LoVo (cell line): ENCODE results near the gene KCTD20.
"Not testable (repeated sequence)": the region's sequence is repeated elsewhere in the genome, so short reads cannot be mapped to it uniquely, and the experiment has no call there.

Experiments
- DNase-seq: peaks from one replicate; pipeline ENCODE4 v3.0.0-alpha.2; 2016; ENCODE audit warnings: low spot score

Gene KCTD20

GRCh38 chr6:36444470-36444869 lies 1.7 kb downstream of the KCTD20 start:
- no peak for DNase-seq

GRCh38 chr6:36445621-36446020 lies 2.8 kb downstream of the KCTD20 start:
- no peak for DNase-seq

- not testable (repeated sequence) for DNase-seq
Measured at GRCh38 chr6:36449173-36449572, 6.4 kb downstream of the KCTD20 start.

- not testable (repeated sequence) for DNase-seq
Measured at GRCh38 chr6:36452897-36453296, 10.1 kb downstream of the KCTD20 start.

GRCh38 chr6:36455486-36456027 lies 12.8 kb downstream of the KCTD20 start:
- no peak for DNase-seq

GRCh38 chr6:36459501-36459900 lies 16.7 kb downstream of the KCTD20 start:
- DNase-seq, result no peak

GRCh38 chr6:36460916-36461315 lies 18.1 kb downstream of the KCTD20 start:
- DNase-seq, result no peak

- no peak for DNase-seq
Measured at GRCh38 chr6:36461646-36462045, 18.8 kb downstream of the KCTD20 start.

- no peak for DNase-seq
Measured at GRCh38 chr6:36463676-36464075, 20.9 kb downstream of the KCTD20 start.

GRCh38 chr6:36464233-36464632 lies 21.4 kb downstream of the KCTD20 start:
- DNase-seq, result no peak

GRCh38 chr6:36467625-36468024 lies 24.8 kb downstream of the KCTD20 start:
- DNase-seq, result no peak

GRCh38 chr6:36469148-36469661 lies 26.4 kb downstream of the KCTD20 start:
- DNase-seq, result no peak

GRCh38 chr6:36469946-36470345 lies 27.1 kb downstream of the KCTD20 start:
- DNase-seq, result no peak

GRCh38 chr6:36478051-36478526 lies 35.3 kb downstream of the KCTD20 start:
- no peak for DNase-seq

- no peak for DNase-seq
Measured at GRCh38 chr6:36479256-36479655, 36.5 kb downstream of the KCTD20 start.

- DNase-seq, result not testable (repeated sequence)
Measured at GRCh38 chr6:36483326-36483725, 40.5 kb downstream of the KCTD20 start.

- DNase-seq, result no peak
Measured at GRCh38 chr6:36484736-36485135, 41.9 kb downstream of the KCTD20 start.

GRCh38 chr6:36487698-36488097 lies 44.9 kb downstream of the KCTD20 start:
- no peak for DNase-seq

- DNase-seq, result no peak
Measured at GRCh38 chr6:36488221-36488620, 45.4 kb downstream of the KCTD20 start.

- no peak for DNase-seq
Measured at GRCh38 chr6:36489426-36489825, 46.6 kb downstream of the KCTD20 start.

- DNase-seq, result no peak
Measured at GRCh38 chr6:36491378-36491965, 48.7 kb downstream of the KCTD20 start.

GRCh38 chr6:36492092-36492491 lies 49.3 kb downstream of the KCTD20 start:
- DNase-seq, result no peak

GRCh38 chr6:36492621-36493020 lies 49.8 kb downstream of the KCTD20 start:
- no peak for DNase-seq

- DNase-seq, result no peak
Measured at GRCh38 chr6:36493319-36493718, 50.5 kb downstream of the KCTD20 start.
